Neural cell (in vitro differentiated cells): Measurements from ENCODE around the gene HIPK1.

Experiments
- CTCF ChIP-seq: fragments of 450-650 bp; IDR thresholded peaks from 2 replicates; pipeline ENCODE4 v1.5.1; 2014; ENCODE audit warnings: antibody characterized with exemption, mild to moderate bottlenecking, moderate library complexity; ENCODE audit not compliant: poor library complexity, severe bottlenecking
- EZH2 ChIP-seq: fragments of 200-600, 300-800 bp; shearing (Covaris generic), sonication (generic); IDR thresholded peaks from 2 replicates; pipeline ENCODE4 v1.6.1; 2014; ENCODE audit warnings: antibody characterized with exemption, low read length, borderline replicate concordance, mild to moderate bottlenecking; ENCODE audit not compliant: insufficient read depth, poor library complexity, severe bottlenecking
- POLR2AphosphoS5 ChIP-seq: IDR thresholded peaks from 2 replicates; pipeline ENCODE4 v1.6.1; 2012
- REST ChIP-seq: IDR thresholded peaks from 2 replicates; pipeline ENCODE4 v1.6.1; 2012; ENCODE audit warnings: borderline replicate concordance
- SMC3 ChIP-seq: fragments of 450-650 bp; conservative IDR thresholded peaks from 2 replicates; pipeline ENCODE4 v1.6.1; 2014; ENCODE audit warnings: antibody characterized with exemption, mild to moderate bottlenecking, moderate library complexity; ENCODE audit not compliant: poor library complexity

GRCh38 chr1:113881661-113882060, 47.5 kb upstream of the HIPK1 start:
- TF ChIP-seq CTCF (no peak), SMC3 (no peak), REST (no peak), EZH2 (no peak), POLR2AphosphoS5 (no peak)
